Liver (tissue), 3 donors: ENCODE results near the gene HIBADH.

Experiments used
- JUND ChIP-seq, 2 donors: IDR thresholded peaks; 2 replicates each; pipeline ENCODE4 v1.6.1; 2016; ENCODE audit warnings: antibody characterized with exemption in 2 of 2
- NR2F2 ChIP-seq: IDR thresholded peaks from 2 replicates; pipeline ENCODE4 v1.6.1; 2016; ENCODE audit warnings: antibody characterized with exemption
- RAD21 ChIP-seq, 2 donors: IDR thresholded peaks; 2 replicates each; pipeline ENCODE4 v1.6.1; 2016; ENCODE audit warnings: antibody characterized with exemption in 2 of 2, mild to moderate bottlenecking in 2 of 2
- TF ChIP-seq, protein P1 (sequence below): fragments of 150-350 bp; IDR thresholded peaks from 2 replicates; pipeline ENCODE4 v1.5.1; 2017; ENCODE audit warnings: improper control_type of control experiment, low read depth, low read length; ENCODE audit not compliant: missing input control
- TF ChIP-seq, protein P2 (sequence below): IDR thresholded peaks from 2 replicates; pipeline ENCODE4 v1.6.1; 2016; ENCODE audit warnings: antibody characterized with exemption
- TF ChIP-seq, protein P3 (sequence below): IDR thresholded peaks from 2 replicates; pipeline ENCODE4 v1.6.1; 2016; ENCODE audit warnings: antibody characterized with exemption, mild to moderate bottlenecking
- donor health status: healthy.
- donor health status: healthy.

DNA sequence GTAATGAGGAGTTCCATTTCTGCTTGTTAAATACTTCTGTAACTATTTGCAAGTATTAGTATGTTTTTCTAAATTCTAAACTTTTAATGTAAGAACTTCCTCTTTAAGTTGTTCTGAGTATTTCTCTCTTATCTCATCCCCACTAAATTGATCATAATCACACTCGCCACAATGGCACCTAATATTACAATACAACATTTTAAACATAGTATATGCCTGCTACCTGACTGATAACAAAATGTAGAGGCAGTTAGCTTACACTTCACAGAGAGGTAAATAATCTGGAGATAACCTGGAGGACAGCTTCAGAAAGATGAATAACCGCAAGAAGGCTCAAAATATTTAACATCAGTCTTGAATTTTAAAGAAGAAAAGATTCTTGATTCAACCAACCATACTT lies 48.6 kb downstream of the HIBADH start:
- TF ChIP-seq, protein P1, sequence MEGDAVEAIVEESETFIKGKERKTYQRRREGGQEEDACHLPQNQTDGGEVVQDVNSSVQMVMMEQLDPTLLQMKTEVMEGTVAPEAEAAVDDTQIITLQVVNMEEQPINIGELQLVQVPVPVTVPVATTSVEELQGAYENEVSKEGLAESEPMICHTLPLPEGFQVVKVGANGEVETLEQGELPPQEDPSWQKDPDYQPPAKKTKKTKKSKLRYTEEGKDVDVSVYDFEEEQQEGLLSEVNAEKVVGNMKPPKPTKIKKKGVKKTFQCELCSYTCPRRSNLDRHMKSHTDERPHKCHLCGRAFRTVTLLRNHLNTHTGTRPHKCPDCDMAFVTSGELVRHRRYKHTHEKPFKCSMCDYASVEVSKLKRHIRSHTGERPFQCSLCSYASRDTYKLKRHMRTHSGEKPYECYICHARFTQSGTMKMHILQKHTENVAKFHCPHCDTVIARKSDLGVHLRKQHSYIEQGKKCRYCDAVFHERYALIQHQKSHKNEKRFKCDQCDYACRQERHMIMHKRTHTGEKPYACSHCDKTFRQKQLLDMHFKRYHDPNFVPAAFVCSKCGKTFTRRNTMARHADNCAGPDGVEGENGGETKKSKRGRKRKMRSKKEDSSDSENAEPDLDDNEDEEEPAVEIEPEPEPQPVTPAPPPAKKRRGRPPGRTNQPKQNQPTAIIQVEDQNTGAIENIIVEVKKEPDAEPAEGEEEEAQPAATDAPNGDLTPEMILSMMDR, result no peak
- no peak for TF ChIP-seq RAD21 (IDR thresholded peaks at IDR 0.05)
- TF ChIP-seq JUND (IDR thresholded peaks at IDR 0.05), result no peak
- TF ChIP-seq, protein P2, sequence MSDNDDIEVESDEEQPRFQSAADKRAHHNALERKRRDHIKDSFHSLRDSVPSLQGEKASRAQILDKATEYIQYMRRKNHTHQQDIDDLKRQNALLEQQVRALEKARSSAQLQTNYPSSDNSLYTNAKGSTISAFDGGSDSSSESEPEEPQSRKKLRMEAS, result no peak
- TF ChIP-seq, protein P3, sequence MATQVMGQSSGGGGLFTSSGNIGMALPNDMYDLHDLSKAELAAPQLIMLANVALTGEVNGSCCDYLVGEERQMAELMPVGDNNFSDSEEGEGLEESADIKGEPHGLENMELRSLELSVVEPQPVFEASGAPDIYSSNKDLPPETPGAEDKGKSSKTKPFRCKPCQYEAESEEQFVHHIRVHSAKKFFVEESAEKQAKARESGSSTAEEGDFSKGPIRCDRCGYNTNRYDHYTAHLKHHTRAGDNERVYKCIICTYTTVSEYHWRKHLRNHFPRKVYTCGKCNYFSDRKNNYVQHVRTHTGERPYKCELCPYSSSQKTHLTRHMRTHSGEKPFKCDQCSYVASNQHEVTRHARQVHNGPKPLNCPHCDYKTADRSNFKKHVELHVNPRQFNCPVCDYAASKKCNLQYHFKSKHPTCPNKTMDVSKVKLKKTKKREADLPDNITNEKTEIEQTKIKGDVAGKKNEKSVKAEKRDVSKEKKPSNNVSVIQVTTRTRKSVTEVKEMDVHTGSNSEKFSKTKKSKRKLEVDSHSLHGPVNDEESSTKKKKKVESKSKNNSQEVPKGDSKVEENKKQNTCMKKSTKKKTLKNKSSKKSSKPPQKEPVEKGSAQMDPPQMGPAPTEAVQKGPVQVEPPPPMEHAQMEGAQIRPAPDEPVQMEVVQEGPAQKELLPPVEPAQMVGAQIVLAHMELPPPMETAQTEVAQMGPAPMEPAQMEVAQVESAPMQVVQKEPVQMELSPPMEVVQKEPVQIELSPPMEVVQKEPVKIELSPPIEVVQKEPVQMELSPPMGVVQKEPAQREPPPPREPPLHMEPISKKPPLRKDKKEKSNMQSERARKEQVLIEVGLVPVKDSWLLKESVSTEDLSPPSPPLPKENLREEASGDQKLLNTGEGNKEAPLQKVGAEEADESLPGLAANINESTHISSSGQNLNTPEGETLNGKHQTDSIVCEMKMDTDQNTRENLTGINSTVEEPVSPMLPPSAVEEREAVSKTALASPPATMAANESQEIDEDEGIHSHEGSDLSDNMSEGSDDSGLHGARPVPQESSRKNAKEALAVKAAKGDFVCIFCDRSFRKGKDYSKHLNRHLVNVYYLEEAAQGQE, result no peak
- no peak for TF ChIP-seq NR2F2
